Body of pancreas (tissue), 4 donors: Measurements from ENCODE around the gene SMIM17.

Source experiments
- CTCF ChIP-seq, 7 experiments: fragments of 450-650 bp in 4 of 7; fragments of 200-600 bp in 3 of 7; sonication (generic) in 3 of 7; IDR thresholded peaks; one replicate each; pipeline ENCODE4 v1.5.1; 2016 to 2019; ENCODE audit warnings: antibody characterized with exemption in 7 of 7
- POLR2A ChIP-seq, 3 donors: fragments of 450-650 bp; IDR thresholded peaks; one replicate each; pipeline ENCODE4 v1.6.1; 2016; ENCODE audit warnings: antibody characterized with exemption in 3 of 3, mild to moderate bottlenecking in 2 of 3

- TF ChIP-seq CTCF (IDR thresholded peaks at IDR 0.05) (no peak), POLR2A (IDR thresholded peaks at IDR 0.05) (no peak)
These were observed 30.2 kb upstream of the SMIM17 start for GRCh38 chr19:56612737-56613136.
